HG02623 (cell line): Measurements from ENCODE around the gene TMEM86B.
"Not testable (repeated sequence)": the region's sequence is repeated elsewhere in the genome, so short reads cannot be mapped to it uniquely, and the experiment has no call there.

Experiments used
- ATAC-seq: cut with Tn5 transposase; IDR thresholded peaks from one replicate; pipeline ENCODE4 v1.9.1; 2021; ENCODE audit warnings: moderate library complexity; ENCODE audit not compliant: unreplicated experiment

TMEM86B gene

DNA sequence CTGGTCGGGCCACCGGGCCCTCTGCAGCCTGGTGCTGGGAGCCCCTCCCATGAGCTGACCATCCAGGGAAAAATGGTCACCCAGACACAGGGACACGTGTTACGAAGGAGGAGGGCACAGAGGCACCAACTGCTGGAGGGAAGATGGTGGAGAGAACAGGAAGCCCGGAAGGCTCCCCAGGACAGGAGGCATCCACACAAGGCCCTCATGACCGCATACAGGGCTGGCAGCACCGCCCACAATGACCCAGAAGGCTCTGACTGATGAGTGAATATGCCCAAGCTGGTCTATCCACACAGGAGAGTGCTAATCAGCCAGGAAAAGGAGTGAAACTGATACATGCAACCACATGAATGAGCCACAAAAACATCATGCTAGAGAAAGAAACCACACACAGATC, 14.0 kb upstream of the TMEM86B start:
- ATAC-seq, result no peak

DNA sequence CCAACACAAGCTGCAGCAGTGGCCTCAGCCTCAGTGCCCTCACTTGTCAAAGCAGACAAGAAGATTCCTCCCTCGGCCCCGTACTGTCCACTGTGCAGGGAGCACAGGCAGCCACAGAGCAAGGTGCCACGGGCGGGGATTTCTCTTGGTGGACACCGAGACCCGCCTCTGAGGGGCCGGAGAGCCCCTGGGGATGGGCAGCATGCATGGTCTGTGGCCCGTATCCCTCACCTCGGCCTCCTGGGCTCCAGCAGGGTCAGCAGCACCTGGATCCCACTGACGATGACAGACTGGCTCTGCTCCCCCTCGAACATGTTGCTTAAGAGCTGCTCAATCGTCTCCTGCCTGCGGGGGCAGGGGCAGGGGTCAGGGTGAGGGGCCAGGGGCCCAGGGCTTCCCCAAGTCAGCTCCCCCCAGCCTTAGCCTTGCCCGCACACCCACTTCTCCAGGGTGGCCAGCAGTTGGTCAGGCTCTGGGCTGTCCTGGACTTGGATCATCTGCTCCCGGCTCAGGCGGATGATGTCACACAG, 13.4 kb upstream of the TMEM86B start:
- no peak for ATAC-seq

DNA sequence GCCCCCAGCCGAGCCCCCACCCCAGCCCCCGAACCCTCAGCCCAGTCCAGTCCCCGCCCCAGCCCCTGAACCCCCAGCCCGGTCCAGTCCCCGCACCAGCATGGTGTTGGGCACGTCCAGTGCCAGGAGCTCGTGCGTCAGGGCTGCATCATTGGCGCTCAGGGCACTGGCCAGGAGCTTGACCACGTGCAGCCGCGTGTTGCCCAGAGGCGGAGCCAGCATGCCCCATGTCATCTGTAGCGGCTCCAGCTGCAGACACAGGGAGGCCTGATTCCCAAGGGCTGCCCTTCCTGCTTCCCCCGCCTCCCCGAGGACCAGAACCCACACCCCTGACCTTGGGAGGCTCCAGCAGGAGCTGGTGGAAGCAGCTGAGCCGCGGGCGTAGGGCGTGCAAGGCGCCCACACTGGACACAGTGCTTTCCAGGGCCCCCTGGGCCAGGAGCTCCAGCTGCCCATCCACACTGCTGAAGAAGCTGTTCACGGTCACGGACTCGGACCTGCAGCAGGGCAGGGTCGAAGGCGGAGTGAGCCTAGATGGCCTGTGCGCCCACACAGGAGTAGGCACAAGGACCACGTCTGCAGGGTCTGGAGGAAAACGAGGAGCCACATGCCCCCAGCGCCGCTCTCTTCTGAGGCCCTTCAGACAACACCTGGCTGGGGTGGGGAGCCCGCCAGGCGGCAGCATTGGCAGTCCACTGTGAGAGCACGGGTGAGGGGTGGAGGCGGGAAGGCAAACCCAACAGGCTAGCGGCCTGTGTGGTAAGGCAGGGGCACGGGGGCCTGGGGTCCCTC, 12.8 kb upstream of the TMEM86B start:
- ATAC-seq, result no peak

DNA sequence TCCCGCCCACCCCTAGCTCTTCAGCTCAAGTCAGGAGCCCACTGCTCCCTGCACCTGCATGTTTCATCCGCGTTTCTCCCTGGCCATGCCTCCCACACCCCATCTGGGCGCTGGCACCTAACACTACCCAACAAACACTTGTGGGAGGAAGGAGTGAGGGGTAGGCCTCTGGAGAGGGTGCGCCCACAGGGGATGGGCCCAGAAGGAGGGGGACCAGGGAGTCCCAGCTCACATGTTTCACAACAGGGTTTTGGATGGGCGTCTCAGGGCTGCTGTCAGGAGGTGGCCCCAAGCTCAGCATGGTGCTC, 12.1 kb upstream of the TMEM86B start:
- no peak for ATAC-seq

- no peak for ATAC-seq
These were observed 10.4 kb upstream of the TMEM86B start for GRCh38 chr19:55239004-55239403.

DNA sequence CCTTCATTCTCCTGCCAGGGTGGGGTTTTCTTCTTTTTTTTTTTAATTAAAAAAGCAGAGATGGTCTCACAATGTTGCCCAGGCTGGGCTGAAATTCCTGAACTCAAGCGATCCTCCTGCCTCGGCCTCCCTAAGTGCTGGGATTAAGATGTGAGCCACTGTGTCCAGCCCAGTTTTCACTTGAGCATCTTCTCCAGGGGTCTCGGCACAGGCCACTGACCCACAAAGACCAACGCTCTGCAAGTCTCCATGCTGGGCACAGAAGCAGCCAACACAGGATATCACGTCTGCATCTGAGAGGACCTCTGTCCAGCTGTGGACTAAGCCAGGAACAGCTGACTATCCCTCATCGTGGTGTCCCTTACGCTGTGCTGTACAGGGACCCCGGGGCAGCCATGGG, 9.5 kb upstream of the TMEM86B start:
- no peak for ATAC-seq

DNA sequence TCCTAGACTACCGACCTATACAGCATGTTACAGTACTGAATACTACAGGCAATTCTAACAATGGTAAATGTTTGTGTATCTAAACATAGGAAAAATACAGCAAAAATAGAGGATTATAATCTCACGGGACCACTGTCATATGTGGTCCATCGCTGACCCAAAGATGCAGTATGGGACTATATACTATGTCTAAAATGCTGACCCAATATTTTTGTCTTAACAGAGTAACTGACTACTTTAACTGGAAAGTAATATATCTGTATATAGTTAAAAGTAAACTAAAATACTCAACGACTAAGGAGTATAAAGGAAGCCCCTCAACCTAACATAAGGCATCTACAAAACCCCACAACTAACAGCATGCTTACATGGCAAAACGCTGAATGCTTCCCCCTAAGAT, 4.4 kb upstream of the TMEM86B start:
- ATAC-seq, result no peak

DNA sequence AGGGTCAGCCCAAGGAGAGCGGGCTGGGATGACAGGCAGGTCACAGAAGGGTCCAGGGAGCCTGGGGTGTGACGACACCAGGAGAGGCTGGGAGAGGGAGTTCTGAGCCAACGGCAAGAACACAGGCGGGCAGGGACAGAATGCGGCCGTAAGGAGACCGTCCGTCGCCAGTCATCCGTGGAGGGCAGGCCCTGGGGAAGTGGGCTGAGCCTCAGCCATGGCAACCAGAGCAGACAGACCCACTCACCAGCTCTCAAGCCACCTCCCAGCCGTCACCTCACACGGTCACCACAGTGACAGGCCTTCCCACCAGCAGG, 3.7 kb upstream of the TMEM86B start:
- no peak for ATAC-seq

GRCh38 chr19:55231391-55232285, 3.1 kb upstream of the TMEM86B start:
- no peak for ATAC-seq

- ATAC-seq, result no peak
These were observed 2.2 kb upstream of the TMEM86B start for GRCh38 chr19:55230780-55231179.

DNA sequence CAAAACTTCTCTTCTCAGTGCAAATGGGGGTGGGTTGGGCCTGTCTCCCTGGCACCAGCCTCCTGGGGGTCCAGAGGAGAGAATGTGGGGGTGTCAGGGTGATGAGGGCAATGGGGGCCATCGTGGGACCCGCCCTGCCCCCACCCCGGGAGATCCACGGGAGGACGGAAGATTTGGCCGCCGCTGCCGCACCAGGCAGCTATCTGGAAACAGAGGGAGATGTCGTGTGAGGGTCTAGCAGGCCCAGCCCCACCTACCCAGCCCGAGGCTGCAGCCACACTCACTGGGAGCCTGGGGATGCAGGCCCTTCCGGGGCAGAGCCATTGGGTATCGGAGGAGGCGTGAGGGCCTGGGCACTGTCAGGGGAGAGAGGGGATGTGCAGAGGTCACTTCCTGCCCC, 1.8 kb upstream of the TMEM86B start:
- ATAC-seq, result no peak

DNA sequence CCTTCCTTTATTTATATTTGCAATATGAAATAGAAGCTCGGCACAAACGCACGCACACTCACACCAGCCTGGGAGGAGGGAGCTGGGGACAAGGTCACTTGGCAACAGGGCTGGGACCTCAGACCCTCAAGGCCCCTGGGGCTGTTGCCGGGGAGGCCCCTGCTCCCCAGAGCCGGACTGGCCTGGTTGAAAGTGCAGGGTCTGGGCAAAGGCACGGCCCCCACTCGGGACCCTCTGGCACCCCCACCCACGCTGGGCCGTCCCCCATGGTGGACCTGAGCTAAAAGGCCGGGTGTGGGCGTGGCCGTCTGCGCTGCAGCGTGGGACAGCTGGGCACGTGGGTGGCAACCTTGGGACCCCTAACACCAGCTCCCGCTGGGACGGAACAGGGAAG, 1.2 kb upstream of the TMEM86B start:
- ATAC-seq, result no peak

- no peak for ATAC-seq
These were observed 704 bp upstream of the TMEM86B start for GRCh38 chr19:55229145-55229788.

GRCh38 chr19:55228015-55228391, 560 bp downstream of the TMEM86B start:
- ATAC-seq, result no peak

DNA sequence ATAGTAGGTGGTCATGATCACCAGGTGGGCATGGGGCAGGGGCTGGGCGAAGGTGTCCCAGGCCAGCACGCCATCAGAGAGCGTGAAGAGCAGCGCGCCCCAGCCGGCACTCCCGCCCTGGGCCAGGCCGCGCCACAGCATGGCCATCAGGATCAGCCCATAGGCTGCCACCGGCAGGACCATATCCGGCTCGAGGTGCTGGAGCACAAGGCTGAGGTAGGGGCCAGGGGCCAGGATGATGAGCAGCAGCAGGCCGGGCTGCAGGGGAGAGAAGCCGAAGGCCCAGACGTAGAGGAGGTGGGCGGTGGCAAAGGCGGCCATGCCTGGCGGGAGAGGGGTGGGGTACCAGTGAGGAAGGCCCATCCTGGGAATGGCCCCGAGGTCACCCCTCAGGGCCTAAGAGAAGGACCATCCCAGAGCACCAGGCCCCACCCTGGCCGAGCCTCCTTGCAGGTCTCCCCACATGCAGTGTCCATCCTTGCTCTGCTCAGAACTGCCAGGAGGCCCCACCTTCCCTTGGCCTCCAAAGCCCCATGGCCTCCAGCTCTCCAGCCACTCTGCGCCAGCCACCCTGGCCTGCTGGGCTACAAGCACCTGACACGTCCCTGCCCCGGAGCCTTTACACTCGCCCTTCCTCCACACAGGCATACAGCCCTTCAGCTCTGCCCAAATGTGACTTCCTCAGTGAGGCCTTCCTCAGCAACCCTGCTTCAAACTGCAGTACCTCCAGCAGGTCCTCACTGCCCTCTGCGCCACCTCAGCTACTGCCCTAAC, 1.1 kb downstream of the TMEM86B start:
- no peak for ATAC-seq

- ATAC-seq, result no peak
These were observed 1.8 kb downstream of the TMEM86B start for GRCh38 chr19:55226788-55227187.

DNA sequence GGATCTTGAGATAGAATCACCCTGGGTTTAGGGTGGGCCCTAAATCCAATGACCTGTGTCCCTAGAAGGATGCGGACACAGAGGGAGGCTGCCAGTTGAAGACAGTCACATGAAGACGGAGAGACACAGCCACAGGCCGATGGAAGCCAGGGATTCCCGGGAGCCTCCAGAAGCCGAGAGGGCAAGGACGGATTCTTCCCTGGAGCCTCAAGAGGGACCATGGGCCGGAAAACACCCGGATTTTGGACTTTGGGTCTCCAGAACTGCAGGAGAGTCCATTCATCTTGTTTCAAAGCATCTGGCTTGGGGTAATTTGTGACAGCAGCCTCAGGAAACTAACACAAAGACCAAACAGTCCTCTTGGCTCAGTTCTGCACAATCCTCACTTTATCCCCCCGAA, 2.3 kb downstream of the TMEM86B start:
- ATAC-seq, result no peak

DNA sequence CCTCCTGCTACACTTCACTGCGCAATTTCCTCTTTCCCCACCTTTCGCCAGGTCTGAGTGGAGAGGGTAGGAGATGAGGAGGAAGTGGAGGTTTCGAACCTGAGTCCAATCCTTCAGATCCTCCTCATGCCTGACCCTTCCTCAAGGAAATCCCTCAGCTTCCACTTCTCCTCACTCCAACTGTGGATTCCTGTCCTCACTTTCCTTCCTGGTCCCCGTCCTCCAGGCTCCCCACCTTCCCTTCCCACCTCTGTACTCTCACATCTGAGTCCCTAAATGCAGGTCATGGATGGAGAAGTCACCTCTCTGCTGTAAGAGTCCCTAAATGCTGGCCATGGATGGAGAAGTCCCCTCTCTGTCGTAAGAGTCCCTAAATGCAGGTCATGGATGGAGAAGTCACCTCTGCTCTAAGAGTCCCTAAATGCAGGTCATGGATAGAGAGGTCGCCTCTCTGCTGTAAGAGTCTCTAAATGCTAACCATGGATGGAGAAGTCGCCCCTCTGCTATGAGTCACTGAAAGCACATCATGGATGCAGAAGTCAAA, 3.1 kb downstream of the TMEM86B start:
- no peak for ATAC-seq

- ATAC-seq, result not testable (repeated sequence)
These were observed 3.7 kb downstream of the TMEM86B start for GRCh38 chr19:55224679-55225414.

DNA sequence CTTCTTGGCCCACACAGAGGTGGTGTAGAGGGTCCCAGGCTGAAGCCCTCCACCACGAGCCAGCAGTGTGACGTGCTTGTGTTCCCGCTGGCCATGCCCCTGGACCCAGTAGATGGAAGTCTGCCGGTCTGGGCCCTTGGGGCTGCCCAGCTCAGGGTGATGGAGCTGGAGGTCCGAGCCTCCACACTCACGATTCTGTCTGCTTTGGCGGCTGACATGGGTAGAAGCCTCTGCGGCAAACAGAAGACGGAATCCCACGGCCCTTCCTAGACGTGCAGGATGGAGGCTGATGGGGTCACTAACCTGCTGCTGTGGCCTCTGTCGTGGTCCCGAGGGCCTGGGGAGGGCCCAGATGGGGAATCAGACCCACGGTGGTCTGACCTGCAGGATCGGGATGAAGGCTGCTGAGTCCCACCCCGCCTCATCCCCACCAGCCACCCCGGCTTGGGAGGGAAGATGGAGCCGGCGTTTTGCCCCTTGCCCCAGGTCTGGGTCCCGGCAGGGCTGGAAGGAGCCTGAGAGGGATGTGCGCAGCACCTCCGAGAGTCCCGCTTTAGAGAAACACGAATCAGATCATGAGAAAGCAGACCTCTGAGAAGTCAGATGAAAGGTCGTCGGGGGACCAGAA, 4.4 kb downstream of the TMEM86B start:
- no peak for ATAC-seq
